Measurements from ENCODE around the gene RNF112.

DNA sequence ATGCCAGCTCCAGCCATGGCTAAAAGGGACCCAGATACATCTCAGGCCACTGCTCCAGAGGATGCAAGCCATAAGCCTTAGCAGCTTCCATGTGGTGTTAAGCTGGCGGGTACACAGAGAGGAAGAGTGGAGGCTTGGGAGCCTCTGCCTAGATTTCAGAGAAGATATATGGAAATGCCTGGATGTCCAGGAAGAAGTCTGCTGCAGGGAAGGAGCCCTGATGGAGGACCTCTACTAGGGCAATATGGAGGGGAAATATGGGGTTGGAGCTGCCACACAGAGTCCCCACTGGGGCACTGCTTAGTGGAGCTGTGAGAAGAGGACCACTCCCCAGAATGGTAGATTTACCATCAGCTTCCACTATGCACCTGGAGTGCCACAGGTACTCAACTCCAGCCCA is 32.1 kb downstream of the RNF112 start:
- TF ChIP-seq, protein P1, sequence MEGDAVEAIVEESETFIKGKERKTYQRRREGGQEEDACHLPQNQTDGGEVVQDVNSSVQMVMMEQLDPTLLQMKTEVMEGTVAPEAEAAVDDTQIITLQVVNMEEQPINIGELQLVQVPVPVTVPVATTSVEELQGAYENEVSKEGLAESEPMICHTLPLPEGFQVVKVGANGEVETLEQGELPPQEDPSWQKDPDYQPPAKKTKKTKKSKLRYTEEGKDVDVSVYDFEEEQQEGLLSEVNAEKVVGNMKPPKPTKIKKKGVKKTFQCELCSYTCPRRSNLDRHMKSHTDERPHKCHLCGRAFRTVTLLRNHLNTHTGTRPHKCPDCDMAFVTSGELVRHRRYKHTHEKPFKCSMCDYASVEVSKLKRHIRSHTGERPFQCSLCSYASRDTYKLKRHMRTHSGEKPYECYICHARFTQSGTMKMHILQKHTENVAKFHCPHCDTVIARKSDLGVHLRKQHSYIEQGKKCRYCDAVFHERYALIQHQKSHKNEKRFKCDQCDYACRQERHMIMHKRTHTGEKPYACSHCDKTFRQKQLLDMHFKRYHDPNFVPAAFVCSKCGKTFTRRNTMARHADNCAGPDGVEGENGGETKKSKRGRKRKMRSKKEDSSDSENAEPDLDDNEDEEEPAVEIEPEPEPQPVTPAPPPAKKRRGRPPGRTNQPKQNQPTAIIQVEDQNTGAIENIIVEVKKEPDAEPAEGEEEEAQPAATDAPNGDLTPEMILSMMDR (conservative IDR thresholded peaks at IDR 0.05; ENCODE audit: low read length), result no peak
- TF ChIP-seq EZH2phosphoT487 (IDR thresholded peaks at IDR 0.05; ENCODE audit: borderline replicate concordance, low read depth, low read length), result no peak

Measured in OCI-LY7 (cell line).